Measurements from ENCODE around the gene PLCD1. TPM values are rescaled to one million over a fixed set of nuclear protein-coding genes. Genes with fewer than 3 reads are reported as not detected.
"Not testable (repeated sequence)": the region's sequence is repeated elsewhere in the genome, so short reads cannot be mapped to it uniquely, and the experiment has no call there.

Gene PLCD1
- polyA plus RNA-seq, 1 donor, result 14.9 TPM

GRCh38 chr3:37986479-37987314 lies 42.7 kb downstream of the PLCD1 start:
- DNase-seq, result no peak

- DNase-seq, result no peak
Observed at GRCh38 chr3:37985637-37986320, 43.7 kb downstream of the PLCD1 start.

- no peak for DNase-seq
Observed at GRCh38 chr3:37984596-37984995, 44.8 kb downstream of the PLCD1 start.

DNA sequence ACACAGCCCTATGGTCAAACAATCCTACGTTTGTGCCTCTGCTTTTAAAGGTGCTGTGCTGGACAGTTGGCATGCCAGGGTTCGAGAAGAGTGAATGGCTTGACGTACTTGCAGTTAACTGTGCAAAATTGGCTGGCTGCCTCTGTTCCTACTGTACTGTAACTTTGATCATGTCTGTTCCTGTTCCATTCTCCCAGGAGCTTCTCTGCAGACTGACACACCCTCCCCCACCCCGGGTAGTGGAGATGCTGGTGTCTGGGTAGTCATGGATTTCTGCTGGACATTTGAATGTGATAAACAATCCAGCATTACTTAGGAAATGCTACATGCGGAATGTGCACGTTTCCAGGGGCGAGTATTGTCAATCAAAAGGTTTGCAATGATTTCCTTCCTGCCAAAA lies 45.4 kb downstream of the PLCD1 start:
- DNase-seq, result no peak

DNA sequence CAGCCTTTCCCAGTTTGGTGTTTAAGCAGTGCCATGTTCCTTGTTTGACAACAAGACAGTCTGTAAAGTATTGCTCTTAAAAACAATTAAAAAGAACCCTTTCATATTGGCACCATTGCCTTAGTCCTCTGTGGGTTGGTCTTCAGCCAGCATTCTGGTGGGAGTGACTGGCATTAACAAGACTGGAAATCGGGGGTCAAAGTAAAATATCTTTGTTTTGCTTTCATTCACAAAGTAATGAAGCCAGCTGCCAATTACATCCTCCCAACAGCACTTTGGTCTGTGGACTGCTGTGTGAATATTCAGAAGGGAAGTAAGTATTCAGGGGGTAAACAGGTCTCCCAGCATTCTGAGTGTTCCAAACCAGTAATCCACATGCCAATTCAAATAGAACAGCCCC lies 47.1 kb downstream of the PLCD1 start:
- DNase-seq, result no peak

DNA sequence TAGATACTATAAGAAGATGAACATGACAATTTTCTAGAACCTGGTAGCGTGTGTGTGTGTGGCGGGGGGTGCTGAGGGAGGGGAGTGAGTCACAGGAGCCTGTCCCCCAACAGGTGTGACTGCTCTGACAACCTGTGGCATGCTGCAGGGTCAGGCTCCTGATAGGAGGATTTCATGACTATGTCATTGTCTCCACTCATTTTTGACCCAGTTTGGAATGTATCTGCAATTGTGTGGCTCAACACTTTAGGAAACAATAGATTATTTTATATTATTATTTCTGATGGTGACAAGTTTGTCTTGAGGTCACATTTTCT lies 48.1 kb downstream of the PLCD1 start:
- DNase-seq, result no peak

DNA sequence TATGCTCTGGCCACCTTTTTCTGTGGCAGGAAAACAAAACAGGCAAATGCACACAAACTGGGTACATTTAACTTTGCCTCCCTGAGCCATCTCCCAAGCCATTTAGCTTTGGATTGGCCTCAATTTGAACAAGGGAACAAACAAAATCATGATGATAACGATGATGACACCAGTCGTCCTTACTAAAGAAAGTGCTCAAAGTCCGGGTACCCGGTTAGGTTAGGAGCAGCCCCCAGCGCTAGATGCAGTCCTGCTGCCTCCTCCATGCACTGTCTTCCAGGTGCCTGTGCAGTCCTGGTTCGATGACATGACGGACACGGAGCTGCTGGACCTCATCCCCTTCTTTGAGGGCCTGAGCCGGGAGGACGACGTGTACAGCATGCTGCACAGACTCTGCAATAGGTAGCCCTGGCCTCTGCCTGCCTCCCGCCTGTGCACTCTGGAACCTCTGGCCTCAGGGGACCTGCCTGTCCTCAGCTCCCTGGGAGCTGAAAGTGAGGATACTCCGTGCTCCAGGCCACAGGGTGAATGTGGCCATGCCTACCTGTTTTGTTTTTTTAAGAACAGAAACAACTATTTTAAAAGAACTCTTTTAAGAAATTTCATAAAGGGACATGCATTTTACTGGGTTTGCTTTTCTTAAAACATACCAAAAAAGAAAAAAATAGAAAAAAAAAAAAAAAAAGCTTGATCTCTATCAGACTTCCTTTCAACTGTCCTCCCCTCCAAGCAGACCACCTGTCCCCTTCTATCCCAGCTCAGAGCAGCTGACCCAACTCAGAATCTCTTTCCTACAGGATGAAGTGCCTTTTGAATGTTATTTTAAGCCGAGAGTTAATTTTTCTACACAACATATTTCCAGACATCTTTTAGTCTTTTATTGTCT lies 48.7 kb downstream of the PLCD1 start:
- DNase-seq, result no peak

DNA sequence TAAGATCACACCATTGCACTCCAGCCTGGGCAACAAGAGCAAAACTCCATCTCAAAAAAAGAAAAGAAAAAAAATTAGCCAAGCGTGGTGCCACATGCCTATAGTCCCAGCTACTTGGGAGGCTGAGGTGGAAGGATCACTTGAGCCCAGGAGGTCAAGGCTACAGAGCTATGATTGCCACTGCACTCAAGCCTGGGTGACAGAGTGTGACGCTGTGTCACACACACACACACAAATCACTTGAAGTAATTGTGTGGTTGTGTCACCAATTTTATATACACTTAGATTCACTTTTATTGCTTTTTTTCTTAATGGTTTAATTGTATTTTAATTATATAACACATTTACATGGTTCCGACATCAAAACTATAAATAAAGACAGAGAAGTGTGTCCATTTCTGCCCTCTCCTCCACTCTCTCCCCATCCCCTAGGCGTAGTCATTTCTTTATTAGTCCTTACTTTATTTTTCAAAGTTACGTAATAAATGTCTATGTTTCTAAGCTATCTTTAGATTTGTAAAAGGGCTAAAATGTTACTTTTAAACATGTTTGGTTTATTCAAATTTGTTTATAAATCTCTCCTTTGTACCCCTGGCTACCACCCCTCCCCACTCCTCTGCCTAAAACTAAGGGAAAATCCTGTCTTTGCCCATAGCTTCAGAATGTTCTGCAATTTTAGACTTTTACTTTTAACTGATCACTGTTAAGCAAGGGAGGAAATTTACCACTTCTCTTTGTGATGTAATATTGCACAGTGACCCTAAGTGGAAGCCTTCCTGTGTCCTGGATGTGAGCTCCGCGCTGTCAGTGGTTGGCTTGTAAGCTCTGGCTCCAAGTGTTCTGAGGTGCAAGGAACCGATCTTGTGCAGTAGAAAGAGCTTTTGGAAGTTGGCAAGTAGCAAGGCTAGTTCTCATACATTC lies 49.6 kb downstream of the PLCD1 start:
- DNase-seq, result no peak

GRCh38 chr3:37974121-37975083 lies 55.0 kb downstream of the PLCD1 start:
- no peak for DNase-seq

GRCh38 chr3:37973246-37974054 lies 56.0 kb downstream of the PLCD1 start:
- no peak for DNase-seq

DNA sequence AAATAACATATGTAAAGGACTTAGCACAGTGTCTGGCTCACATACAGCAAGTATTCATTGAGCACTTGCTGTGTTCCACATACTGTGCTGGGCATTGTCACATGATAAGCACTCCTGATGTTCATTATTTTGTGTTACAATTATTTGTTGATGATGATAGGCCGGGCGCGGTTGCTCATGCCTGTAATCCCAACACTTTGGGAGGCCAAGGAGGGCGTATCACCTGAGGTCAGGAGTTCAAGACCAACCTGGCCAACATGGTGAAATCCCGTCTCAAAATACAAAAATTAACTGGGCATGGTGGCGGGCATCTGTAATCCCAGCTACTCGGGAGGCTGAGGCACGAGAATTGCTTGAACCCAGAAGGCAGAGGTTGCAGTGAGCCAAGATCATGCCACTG lies 57.4 kb downstream of the PLCD1 start:
- not testable (repeated sequence) for DNase-seq

- DNase-seq, result no peak
Observed at GRCh38 chr3:37971467-37971866, 58.0 kb downstream of the PLCD1 start.

- DNase-seq, result no peak
Observed at GRCh38 chr3:37970802-37971201, 58.6 kb downstream of the PLCD1 start.

GRCh38 chr3:37969596-37970100 lies 59.8 kb downstream of the PLCD1 start:
- no peak for DNase-seq

GRCh38 chr3:37968813-37969595 lies 60.4 kb downstream of the PLCD1 start:
- peak; percentile 60 for DNase-seq

GRCh38 chr3:37968199-37968598 lies 61.2 kb downstream of the PLCD1 start:
- no peak for DNase-seq

DNA sequence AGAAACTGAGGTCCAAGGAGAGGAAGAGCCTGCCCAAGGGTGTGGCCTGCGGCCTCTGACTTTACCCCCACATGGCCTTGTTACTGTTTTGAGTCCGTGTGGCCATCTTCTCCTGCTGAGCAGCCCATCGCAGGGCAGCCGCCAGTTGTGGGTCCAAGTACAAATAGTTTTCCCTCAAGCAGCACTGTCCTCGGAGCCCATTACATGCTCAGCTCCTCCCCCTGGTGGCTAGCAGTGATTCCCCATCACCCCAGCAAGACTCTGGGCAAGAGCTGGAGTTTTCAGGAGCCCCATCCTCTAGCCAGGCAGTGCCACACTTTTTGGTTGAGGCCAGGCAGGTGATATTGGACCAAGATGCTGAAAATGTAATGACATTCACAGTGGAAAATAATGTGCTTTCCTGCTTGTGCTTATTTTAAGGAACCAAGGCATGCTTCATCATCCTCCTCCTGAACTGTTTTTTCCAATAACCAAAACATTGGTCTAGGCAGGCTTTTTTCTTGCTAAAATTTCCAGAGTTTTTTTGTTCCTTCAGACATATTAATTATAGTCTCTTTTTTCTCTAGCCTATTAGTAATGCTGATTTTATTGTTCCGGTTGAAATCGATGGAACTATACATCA lies 62.1 kb downstream of the PLCD1 start:
- peak; percentile 57 for DNase-seq

DNA sequence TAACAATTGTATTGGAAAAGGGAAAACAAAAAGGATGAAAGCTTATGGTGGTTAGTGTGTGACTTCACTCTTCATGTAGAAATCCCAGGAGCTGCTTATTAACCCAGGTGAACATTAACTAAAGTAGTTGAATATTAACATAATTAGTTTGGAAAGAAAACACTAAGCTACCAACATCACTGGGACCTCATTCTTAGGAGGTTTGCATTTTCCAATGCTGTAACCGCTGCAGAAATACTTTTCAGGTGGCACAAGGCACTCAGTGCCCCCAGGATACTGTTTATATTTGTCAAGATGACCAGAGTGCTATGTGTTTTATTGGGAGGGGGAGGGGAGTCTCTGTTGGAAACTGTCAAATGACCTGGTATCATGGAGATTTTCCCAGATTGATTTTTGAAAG lies 64.7 kb downstream of the PLCD1 start:
- DNase-seq, result no peak

Measured in hindlimb muscle (tissue), 1 donor.